GM06990 (cell line): ENCODE data around the gene DLG4.

ENCODE experiments used
- DNase-seq: peaks from one replicate; pipeline ENCODE4 v3.0.0-alpha.2; 2011; ENCODE audit not compliant: insufficient read length; ENCODE audit errors: extremely low read depth
- H3K27me3 ChIP-seq: replicated peaks from 2 replicates; pipeline ENCODE4 v1.6.0; 2011; ENCODE audit warnings: low read length; ENCODE audit not compliant: control insufficient read depth, insufficient read depth
- H3K36me3 ChIP-seq: 2 replicates; pipeline ENCODE4 v1.5.1; 2011; ENCODE audit warnings: low read length; ENCODE audit not compliant: control insufficient read depth, insufficient read depth
- H3K4me3 ChIP-seq: replicated peaks from 2 replicates; pipeline ENCODE4 v1.5.1; 2011; ENCODE audit warnings: low read depth, mild to moderate bottlenecking, control low read depth, low read length
- CTCF ChIP-seq: IDR thresholded peaks from 2 replicates; pipeline ENCODE4 v1.5.1; 2011; ENCODE audit warnings: low read length, control low read depth, mild to moderate bottlenecking, inconsistent platforms; ENCODE audit not compliant: insufficient read depth, poor library complexity, severe bottlenecking

DLG4 gene

GRCh38 chr17:7235693-7236665 is 16.3 kb upstream of the DLG4 start:
- no peak overlapping the region for H3K4me3 ChIP-seq
- no peaks in the 10 kb centered on the region for H3K27me3 ChIP-seq
- DNase-seq = no peak
- peaks cover 18% of the 10 kb centered on the region for H3K36me3 ChIP-seq
- no peak for TF ChIP-seq CTCF

- Histone ChIP-seq H3K36me3 (peaks cover 28% of the 10 kb centered on the region), H3K27me3 (no peaks in the 10 kb centered on the region), H3K4me3 (peak within 1 kb of the TSS; percentile 65)
- no peak for TF ChIP-seq CTCF
- DNase-seq = peak; percentile 92
Measured at GRCh38 chr17:7234083-7234951, 14.7 kb upstream of the DLG4 start, which contains the start of gene DVL2. DVL2 (minus strand) TSS chr17:7234517; CDS start chr17:7234262, 255 bp downstream.

GRCh38 chr17:7233701-7234082 is 14.1 kb upstream of the DLG4 start:
- peaks cover 31% of the 10 kb centered on the region for H3K36me3 ChIP-seq
- TF ChIP-seq CTCF = no peak
- DNase-seq = no peak
- no peaks in the 10 kb centered on the region for H3K27me3 ChIP-seq
- H3K4me3 ChIP-seq = peak overlapping the region; percentile 65

- no peaks in the 10 kb centered on the region for H3K27me3 ChIP-seq
- H3K36me3 ChIP-seq = peaks cover 37% of the 10 kb centered on the region
- no peak for DNase-seq
- TF ChIP-seq CTCF = no peak
- H3K4me3 ChIP-seq = no peak overlapping the region
Measured at GRCh38 chr17:7232114-7232513, 12.5 kb upstream of the DLG4 start.

GRCh38 chr17:7229504-7229903 is 9.9 kb upstream of the DLG4 start:
- H3K36me3 ChIP-seq = peaks cover 32% of the 10 kb centered on the region
- DNase-seq = no peak
- TF ChIP-seq CTCF = no peak
- no peaks in the 10 kb centered on the region for H3K27me3 ChIP-seq
- H3K4me3 ChIP-seq = no peak overlapping the region
